GM19193 (cell line): ENCODE measurements around the gene INPP5D.

Source experiments
- POLR2A ChIP-seq: IDR thresholded peaks from 4 replicates; pipeline ENCODE4 v1.6.1; 2011; ENCODE audit not compliant: insufficient read depth, insufficient read length; ENCODE audit errors: extremely low read depth

Gene INPP5D

GRCh38 chr2:233059547-233059796 lies 670 bp upstream of the INPP5D start:
- no peak for TF ChIP-seq POLR2A

GRCh38 chr2:233060501-233060979 lies 398 bp downstream of the INPP5D start:
- no peak for TF ChIP-seq POLR2A

GRCh38 chr2:233060980-233061590 lies 943 bp downstream of the INPP5D start:
- peak; percentile 74 for TF ChIP-seq POLR2A

GRCh38 chr2:233061591-233062450 lies 1.7 kb downstream of the INPP5D start:
- TF ChIP-seq POLR2A = peak; percentile 38

- no peak for TF ChIP-seq POLR2A
These were observed 2.3 kb downstream of the INPP5D start for GRCh38 chr2:233062451-233062850.

- no peak for TF ChIP-seq POLR2A
These were observed 2.8 kb downstream of the INPP5D start for GRCh38 chr2:233062946-233063268.

GRCh38 chr2:233063269-233063975 lies 3.3 kb downstream of the INPP5D start:
- peak; percentile 90 for TF ChIP-seq POLR2A

- peak; percentile 1 for TF ChIP-seq POLR2A
These were observed 3.9 kb downstream of the INPP5D start for GRCh38 chr2:233063976-233064411.

GRCh38 chr2:233064530-233065199 lies 4.5 kb downstream of the INPP5D start:
- no peak for TF ChIP-seq POLR2A

- no peak for TF ChIP-seq POLR2A
These were observed 5.9 kb downstream of the INPP5D start for GRCh38 chr2:233065954-233066470.

- peak; percentile 35 for TF ChIP-seq POLR2A
These were observed 8.7 kb downstream of the INPP5D start for GRCh38 chr2:233068762-233069418.

- TF ChIP-seq POLR2A = no peak
These were observed 12.7 kb downstream of the INPP5D start for GRCh38 chr2:233072838-233073237.

- TF ChIP-seq POLR2A = no peak
These were observed 14.0 kb downstream of the INPP5D start for GRCh38 chr2:233074106-233074505.

- TF ChIP-seq POLR2A = peak; percentile 10
These were observed 15.2 kb downstream of the INPP5D start for GRCh38 chr2:233075141-233075965.

- TF ChIP-seq POLR2A = peak; percentile 19
These were observed 15.8 kb downstream of the INPP5D start for GRCh38 chr2:233075966-233076339.

GRCh38 chr2:233076749-233077148 lies 16.6 kb downstream of the INPP5D start:
- TF ChIP-seq POLR2A = no peak
